SK-N-SH (cell line): ENCODE data around the gene PDE4D. TPM values are rescaled to one million over a fixed set of nuclear protein-coding genes. Genes with fewer than 3 reads are reported as not detected.

Experiments used
- CTCF ChIA-PET: fragments of 300-600, 350-600 bp; formaldehyde crosslinking; extraction: SDS; loops from one replicate; lab custom pipeline; 2021; lab: Yijun Ruan, JAX
- POLR2A ChIA-PET: fragments of 350-600 bp; sonication (Branson Sonifier 250); formaldehyde crosslinking; extraction: SDS; loops from one replicate; lab custom pipeline; 2020; ENCODE audit warnings: antibody characterized with exemption, inconsistent platforms; lab: Yijun Ruan, JAX
- DNase-seq: peaks from one replicate; pipeline ENCODE4 v3.0.0; 2012
- H2AFZ ChIP-seq: fragments of 200-600 bp; sonication (generic); 2 replicates; pipeline ENCODE4 v1.8.1; 2016; ENCODE audit warnings: antibody characterized with exemption, mild to moderate bottlenecking, low read depth
- H3F3A ChIP-seq: fragments of 200-600 bp; sonication (generic); replicated peaks from 2 replicates; pipeline ENCODE3; 2016; ENCODE audit warnings: antibody characterized with exemption, mild to moderate bottlenecking; ENCODE audit not compliant: insufficient read depth
- H3K27ac ChIP-seq, 2 experiments: fragments of 200-500 bp in 1 of 2; fragments of 200-600 bp in 1 of 2; sonication (Bioruptor generic) in 1 of 2; sonication (generic), shearing (Covaris generic) in 1 of 2; 2 replicates each; pipeline versions ENCODE4 v1.5.1 to v1.6.1; 2014 to 2016; ENCODE audit warnings: low read depth in 2 of 2, inconsistent platforms in 1 of 2, low read length in 1 of 2, mild to moderate bottlenecking in 1 of 2, mixed read lengths in 1 of 2
- H3K27me3 ChIP-seq: fragments of 200-600 bp; sonication (generic), shearing (Covaris generic); 2 replicates; pipeline ENCODE4 v1.6.1; 2016; ENCODE audit warnings: mixed run types; ENCODE audit not compliant: insufficient read depth
- H3K36me3 ChIP-seq, 2 experiments: fragments of 200-500 bp in 1 of 2; fragments of 200-600 bp in 1 of 2; sonication (Bioruptor generic) in 1 of 2; sonication (generic) in 1 of 2; replicated peaks in 1 of 2; 2 replicates each; pipeline versions ENCODE3 to v1.5.1; 2014 to 2016; ENCODE audit warnings: low read length in 1 of 2, mild to moderate bottlenecking in 1 of 2; ENCODE audit not compliant: insufficient read depth in 2 of 2, control insufficient read depth in 1 of 2
- H3K4me1 ChIP-seq, 2 experiments: fragments of 200-500 bp in 1 of 2; fragments of 200-600 bp in 1 of 2; sonication (Bioruptor generic) in 1 of 2; sonication (generic), shearing (Covaris generic) in 1 of 2; 2 replicates each; pipeline versions ENCODE4 v1.5.1 to v1.6.1; 2014 to 2016; ENCODE audit warnings: low read depth in 1 of 2, low read length in 1 of 2, mixed run types in 1 of 2; ENCODE audit not compliant: insufficient read depth in 2 of 2, control insufficient read depth in 1 of 2
- H3K4me2 ChIP-seq: fragments of 200-600 bp; sonication (generic), shearing (Covaris generic); 2 replicates; pipeline ENCODE4 v1.6.1; 2017; ENCODE audit warnings: mixed run types
- H3K4me3 ChIP-seq, 2 experiments: fragments of 200-500 bp in 1 of 2; fragments of 200-600 bp in 1 of 2; sonication (Bioruptor generic) in 1 of 2; sonication (generic), shearing (Covaris generic) in 1 of 2; 2 replicates each; pipeline versions ENCODE4 v1.5.1 to v1.8.1; 2014 to 2016; ENCODE audit warnings: low read depth in 2 of 2, inconsistent platforms in 1 of 2, low read length in 1 of 2, mild to moderate bottlenecking in 1 of 2, mixed read lengths in 1 of 2, moderate library complexity in 1 of 2
- H3K79me2 ChIP-seq: fragments of 200-600 bp; sonication (generic); 2 replicates; pipeline ENCODE4 v1.8.1; 2017; ENCODE audit warnings: mild to moderate bottlenecking; ENCODE audit not compliant: insufficient read depth
- H3K9ac ChIP-seq: fragments of 200-600 bp; sonication (generic); 2 replicates; pipeline ENCODE4 v1.6.1; 2017; ENCODE audit warnings: mixed run types
- H3K9me2 ChIP-seq: fragments of 200-600 bp; sonication (generic); 2 replicates; pipeline ENCODE4 v1.6.1; 2017; ENCODE audit warnings: mixed run types
- H3K9me3 ChIP-seq: fragments of 200-600 bp; sonication (generic); 2 replicates; pipeline ENCODE4 v1.6.1; 2017; ENCODE audit warnings: mixed run types, mild to moderate bottlenecking, moderate library complexity
- H4K20me1 ChIP-seq: fragments of 200-600 bp; sonication (generic); 2 replicates; pipeline ENCODE4 v1.6.1; 2017; ENCODE audit warnings: mild to moderate bottlenecking, mixed run types; ENCODE audit not compliant: insufficient read depth
- CHD2 ChIP-seq: fragments of 150-350 bp; IDR thresholded peaks from 2 replicates; pipeline ENCODE4 v1.6.1; 2018; ENCODE audit warnings: low read length; ENCODE audit not compliant: partially characterized antibody
- EZH2phosphoT487 ChIP-seq: fragments of 200-600 bp; sonication (generic); IDR thresholded peaks from 2 replicates; pipeline ENCODE4 v1.6.1; 2017; ENCODE audit warnings: low read depth, mixed run types, mild to moderate bottlenecking, antibody characterized with exemption, moderate library complexity, borderline replicate concordance
- FOSL2 ChIP-seq: IDR thresholded peaks from 2 replicates; pipeline ENCODE4 v1.4.0; 2012; ENCODE audit warnings: low read depth, mild to moderate bottlenecking, moderate library complexity, borderline replicate concordance
- FOXJ3 ChIP-seq: sonication (generic); formaldehyde crosslinking; IDR thresholded peaks from 2 replicates; pipeline ENCODE4 v1.5.1; 2020; ENCODE audit warnings: mild to moderate bottlenecking, missing genetic modification reagents
- GABPA ChIP-seq: IDR thresholded peaks from 2 replicates; pipeline ENCODE4 v1.4.0; 2012; ENCODE audit warnings: low read depth, mild to moderate bottlenecking
- MAX ChIP-seq: IDR thresholded peaks from 2 replicates; pipeline ENCODE4 v1.4.0; 2012; ENCODE audit warnings: low read depth
- MEF2A ChIP-seq: IDR thresholded peaks from 2 replicates; pipeline ENCODE4 v1.4.0; 2012; ENCODE audit warnings: low read depth, borderline replicate concordance
- MXI1 ChIP-seq: IDR thresholded peaks from 2 replicates; pipeline ENCODE4 v1.6.1; 2012; ENCODE audit warnings: mild to moderate bottlenecking, low read depth, low read length, improper control_type of control experiment
- NFIC ChIP-seq: IDR thresholded peaks from 2 replicates; pipeline ENCODE4 v1.4.0; 2012; ENCODE audit warnings: borderline replicate concordance
- NRF1 ChIP-seq: IDR thresholded peaks from 2 replicates; pipeline ENCODE4 v1.6.1; 2012; ENCODE audit warnings: low read depth, mild to moderate bottlenecking, low read length
- PBX3 ChIP-seq: IDR thresholded peaks from 2 replicates; pipeline ENCODE4; 2012
- TAF1 ChIP-seq: IDR thresholded peaks from 2 replicates; pipeline ENCODE4 v1.6.1; 2012; ENCODE audit warnings: low read depth, mild to moderate bottlenecking, low read length, moderate library complexity, borderline replicate concordance
- WGBS: methylation state at CpG from one replicate; pipeline ENCODE4 v1.1.6; 2017; ENCODE audit warnings: low lambda C conversion rate; 5-methylcytosine and 5-hydroxymethylcytosine counted together
- polyA plus RNA-seq, 3 experiments: library from polyadenylated mRNA; depleted of rRNA; stranded (reverse); fragments of >200 nt; gene quantifications; 2 replicates each; pipeline ENCODE4 v1.2.3, GENCODE V29; 2012
- TF ChIP-seq, protein P1 (sequence below): IDR thresholded peaks from 2 replicates; pipeline ENCODE4 v1.4.0; 2012; ENCODE audit warnings: low read depth, borderline replicate concordance

The PDE4D gene
- polyA plus RNA-seq, 1 of the 3 experiments (the other 2 are of a cell fraction): 2.4 TPM

GRCh38 chr5:59371525-59372127 lies 521.9 kb downstream of the PDE4D start:
- 70% methylated on average over 4 of the region's 4 CpGs for WGBS
- Histone ChIP-seq H3K36me3 (no peaks in the 10 kb centered on the region), H3F3A (no peaks in the 10 kb centered on the region), H3K9me2 (no peaks in the 10 kb centered on the region), H3K27ac (no peak overlapping the region), H3K79me2 (no peaks in the 10 kb centered on the region), H3K9ac (no peak overlapping the region), H3K4me1 (no peaks in the 10 kb centered on the region; a peak in 2 of 4 replicates), H3K4me3 (no peak overlapping the region), H4K20me1 (no peaks in the 10 kb centered on the region), H3K4me2 (no peak overlapping the region), H3K27me3 (no peaks in the 10 kb centered on the region), H2AFZ (no peak overlapping the region), H3K9me3 (peaks cover 11% of the 10 kb centered on the region; the same call in 1 of the 2 replicates)
- ChIA-PET CTCF (interaction anchor here (0.8 to 11.3 kb wide), 5 partner anchors 9 to 183 kb away, joined by 3 to 112 read pairs (median 4); no protein-coding TSS in a partner anchor), POLR2A (no interaction called here)
- no peak for DNase-seq
- no peak for TF ChIP-seq FOXJ3 (CRISPR knock-in tag)
- no peak for TF ChIP-seq MXI1
- no peak for TF ChIP-seq EZH2phosphoT487
- no peak for TF ChIP-seq NFIC
- TF ChIP-seq CHD2: no peak
- no peak for TF ChIP-seq TAF1

- no peak overlapping the region for H3K4me3 ChIP-seq
- no peak overlapping the region for H3K4me2 ChIP-seq
- H3K9ac ChIP-seq: no peak overlapping the region
- H3K79me2 ChIP-seq: no peaks in the 10 kb centered on the region
- POLR2A ChIA-PET: interaction anchor here (1.0 kb wide), 1 partner anchor 180 kb away, joined by 3 read pairs; no protein-coding TSS in a partner anchor
- peaks cover 2% of the 10 kb centered on the region; the same call in 1 of the 2 replicates for H3K9me3 ChIP-seq
- H4K20me1 ChIP-seq: no peaks in the 10 kb centered on the region
- no peak overlapping the region for H3K27ac ChIP-seq
- DNase-seq: no peak
- H3K4me1 ChIP-seq: no peaks in the 10 kb centered on the region; a peak in 2 of 4 replicates
- H3K9me2 ChIP-seq: no peaks in the 10 kb centered on the region
- 81% methylated on average over 4 of the region's 4 CpGs for WGBS
- no peaks in the 10 kb centered on the region for H3K36me3 ChIP-seq
- CTCF ChIA-PET: interaction anchor here (0.7 to 11.3 kb wide), 9 partner anchors 9 to 421 kb away, joined by 3 to 112 read pairs (median 5); no protein-coding TSS in a partner anchor
- H3K27me3 ChIP-seq: no peaks in the 10 kb centered on the region
- H3F3A ChIP-seq: no peaks in the 10 kb centered on the region
- H2AFZ ChIP-seq: no peak overlapping the region
- no peak for TF ChIP-seq EZH2phosphoT487
- TF ChIP-seq MAX: no peak
- no peak for TF ChIP-seq FOSL2
- TF ChIP-seq GABPA: no peak
- no peak for TF ChIP-seq FOXJ3 (CRISPR knock-in tag)
- TF ChIP-seq NRF1: no peak
- no peak for TF ChIP-seq PBX3
- TF ChIP-seq, protein P1, sequence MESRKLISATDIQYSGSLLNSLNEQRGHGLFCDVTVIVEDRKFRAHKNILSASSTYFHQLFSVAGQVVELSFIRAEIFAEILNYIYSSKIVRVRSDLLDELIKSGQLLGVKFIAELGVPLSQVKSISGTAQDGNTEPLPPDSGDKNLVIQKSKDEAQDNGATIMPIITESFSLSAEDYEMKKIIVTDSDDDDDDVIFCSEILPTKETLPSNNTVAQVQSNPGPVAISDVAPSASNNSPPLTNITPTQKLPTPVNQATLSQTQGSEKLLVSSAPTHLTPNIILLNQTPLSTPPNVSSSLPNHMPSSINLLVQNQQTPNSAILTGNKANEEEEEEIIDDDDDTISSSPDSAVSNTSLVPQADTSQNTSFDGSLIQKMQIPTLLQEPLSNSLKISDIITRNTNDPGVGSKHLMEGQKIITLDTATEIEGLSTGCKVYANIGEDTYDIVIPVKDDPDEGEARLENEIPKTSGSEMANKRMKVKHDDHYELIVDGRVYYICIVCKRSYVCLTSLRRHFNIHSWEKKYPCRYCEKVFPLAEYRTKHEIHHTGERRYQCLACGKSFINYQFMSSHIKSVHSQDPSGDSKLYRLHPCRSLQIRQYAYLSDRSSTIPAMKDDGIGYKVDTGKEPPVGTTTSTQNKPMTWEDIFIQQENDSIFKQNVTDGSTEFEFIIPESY: no peak
- no peak for TF ChIP-seq MEF2A
Measured at GRCh38 chr5:59368951-59369350, 524.6 kb downstream of the PDE4D start.
